Osteoblast (primary cell): Measurements from ENCODE around the gene KRTAP5-10. TPM values are rescaled to one million over a fixed set of nuclear protein-coding genes. Genes with fewer than 3 reads are reported as not detected.

Source experiments
- DNase-seq: peaks from one replicate; pipeline ENCODE4 v3.0.0; 2011; ENCODE audit warnings: low spot score, mixed read lengths; ENCODE audit not compliant: insufficient read length; ENCODE audit errors: missing footprints
- H2AFZ ChIP-seq: 2 replicates; pipeline ENCODE4 v1.6.0; 2011; ENCODE audit warnings: mild to moderate bottlenecking, low read length
- H3K27ac ChIP-seq: 2 replicates; pipeline ENCODE4 v1.5.1; 2011; ENCODE audit warnings: mild to moderate bottlenecking, low read depth, low read length, moderate library complexity
- H3K27me3 ChIP-seq: 2 replicates; pipeline ENCODE4 v1.6.0; 2012; ENCODE audit warnings: mild to moderate bottlenecking, control low read depth, inconsistent platforms, low read length, moderate library complexity; ENCODE audit not compliant: insufficient read depth
- H3K36me3 ChIP-seq: 2 replicates; pipeline ENCODE4 v1.5.1; 2011; ENCODE audit warnings: mild to moderate bottlenecking, low read length, control low read depth, moderate library complexity; ENCODE audit not compliant: insufficient read depth
- H3K4me1 ChIP-seq: 2 replicates; pipeline ENCODE4 v1.5.1; 2011; ENCODE audit warnings: mild to moderate bottlenecking, low read length, control low read depth, moderate library complexity; ENCODE audit not compliant: insufficient read depth
- H3K4me2 ChIP-seq: 2 replicates; pipeline ENCODE4 v1.6.0; 2011; ENCODE audit warnings: mild to moderate bottlenecking, low read length; ENCODE audit not compliant: insufficient read depth
- H3K4me3 ChIP-seq: fragments of 200-600 bp; sonication (generic); 3 replicates; pipeline ENCODE4 v1.5.1; 2012; ENCODE audit warnings: mild to moderate bottlenecking, low read length, inconsistent platforms; ENCODE audit not compliant: insufficient read depth
- H3K79me2 ChIP-seq: 2 replicates; pipeline ENCODE4 v1.6.0; 2012; ENCODE audit warnings: mild to moderate bottlenecking, low read length, control low read depth, inconsistent platforms; ENCODE audit not compliant: insufficient read depth
- H3K9me3 ChIP-seq: 2 replicates; pipeline ENCODE4 v1.5.1; 2011; ENCODE audit warnings: low read depth, low read length, control low read depth
- H4K20me1 ChIP-seq: 2 replicates; pipeline ENCODE4 v1.6.0; 2012; ENCODE audit warnings: mild to moderate bottlenecking, low read length, control low read depth; ENCODE audit not compliant: insufficient read depth
- CTCF ChIP-seq: IDR thresholded peaks from 2 replicates; pipeline ENCODE4 v1.5.1; 2011; ENCODE audit warnings: mild to moderate bottlenecking, low read depth, low read length, moderate library complexity; ENCODE audit errors: extremely low read depth
- total RNA-seq: library from RNA; depleted of rRNA; stranded (reverse); fragments of >200 nt; gene quantifications from 2 replicates; pipeline ENCODE4 v1.2.3, GENCODE V29; 2012

KRTAP5-10 gene
- total RNA-seq, 1 donor = 0.36 TPM

GRCh38 chr11:71545405-71545966 is 19.9 kb upstream of the KRTAP5-10 start:
- H3K36me3 ChIP-seq = no peaks in the 10 kb centered on the region
- no peak overlapping the region for H2AFZ ChIP-seq
- no peaks in the 10 kb centered on the region for H3K4me1 ChIP-seq
- TF ChIP-seq CTCF = no peak
- no peak overlapping the region for H3K4me2 ChIP-seq
- H3K27me3 ChIP-seq = peaks cover 12% of the 10 kb centered on the region
- no peak overlapping the region for H3K27ac ChIP-seq
- H3K4me3 ChIP-seq = no peak overlapping the region
- no peaks in the 10 kb centered on the region for H3K9me3 ChIP-seq
- no peak for DNase-seq
- H3K79me2 ChIP-seq = no peaks in the 10 kb centered on the region
- H4K20me1 ChIP-seq = no peaks in the 10 kb centered on the region

GRCh38 chr11:71548120-71548519 is 17.2 kb upstream of the KRTAP5-10 start, which contains the start of gene KRTAP5-9:
Gene KRTAP5-9, plus strand, starts transcription at chr11:71548420. Its CDS starts 238 bp downstream, at chr11:71548658.
- Histone ChIP-seq H3K27me3 (peaks cover 12% of the 10 kb centered on the region), H4K20me1 (no peaks in the 10 kb centered on the region), H3K4me2 (no peak within 1 kb of the TSS), H3K9me3 (no peaks in the 10 kb centered on the region), H2AFZ (no peak within 1 kb of the TSS), H3K4me3 (no peak within 1 kb of the TSS), H3K79me2 (no peaks in the 10 kb centered on the region), H3K36me3 (no peaks in the 10 kb centered on the region), H3K27ac (no peak within 1 kb of the TSS), H3K4me1 (no peaks in the 10 kb centered on the region)
- DNase-seq = no peak
- TF ChIP-seq CTCF = no peak

GRCh38 chr11:71548716-71549151 is 16.6 kb upstream of the KRTAP5-10 start:
- peaks cover 12% of the 10 kb centered on the region for H3K27me3 ChIP-seq
- no peak overlapping the region for H3K4me2 ChIP-seq
- no peaks in the 10 kb centered on the region for H3K36me3 ChIP-seq
- TF ChIP-seq CTCF = no peak
- H3K4me1 ChIP-seq = no peaks in the 10 kb centered on the region
- H3K27ac ChIP-seq = no peak overlapping the region
- no peak overlapping the region for H3K4me3 ChIP-seq
- no peak for DNase-seq
- H3K9me3 ChIP-seq = no peaks in the 10 kb centered on the region
- H4K20me1 ChIP-seq = no peaks in the 10 kb centered on the region
- H2AFZ ChIP-seq = no peak overlapping the region
- no peaks in the 10 kb centered on the region for H3K79me2 ChIP-seq

- no peak for TF ChIP-seq CTCF
These were observed 13.7 kb upstream of the KRTAP5-10 start for GRCh38 chr11:71551711-71552110.

More at GRCh38 chr11:71551711-71552110, 13.7 kb upstream of the KRTAP5-10 start:
- no peaks in the 10 kb centered on the region for H3K9me3 ChIP-seq
- peak; percentile 61 for DNase-seq
- no peaks in the 10 kb centered on the region for H4K20me1 ChIP-seq
- no peak overlapping the region for H3K27ac ChIP-seq
- no peak overlapping the region for H3K4me2 ChIP-seq
- no peak overlapping the region for H3K4me3 ChIP-seq
- H2AFZ ChIP-seq = no peak overlapping the region
- H3K79me2 ChIP-seq = no peaks in the 10 kb centered on the region
- H3K4me1 ChIP-seq = no peaks in the 10 kb centered on the region
- H3K36me3 ChIP-seq = no peaks in the 10 kb centered on the region
- peaks cover 12% of the 10 kb centered on the region for H3K27me3 ChIP-seq
